ENCODE results near the gene MIB2.

GRCh38 chr1:1670866-1671265 lies 55.6 kb downstream of the MIB2 start:
- TF ChIP-seq CTCF (IDR thresholded peaks at IDR 0.05) (no peak), POLR2A (IDR thresholded peaks at IDR 0.05) (no peak)

Measured in lower leg skin (tissue), 3 donors.